HCT116 (cell line): Measurements from ENCODE around the gene TMEM11. TPM values are rescaled to one million over a fixed set of nuclear protein-coding genes. Genes with fewer than 3 reads are reported as not detected.

ENCODE experiments used
- ATAC-seq: fragments of 200-7000 bp; cut with Tn5 transposase; 2 replicates; pipeline ENCODE4 v1.9.1; 2020; ENCODE audit warnings: mild to moderate bottlenecking, moderate library complexity
- BruUV-seq: library from RNA; stranded (reverse); fragments of 400-500 nt; replicated peaks from 2 replicates; lab custom pipeline; 2021; lab: Mats Ljungman, UMichigan
- CTCF ChIA-PET: fragments of 300-600 bp; sonication (Branson Sonifier 250); formaldehyde crosslinking; loops from one replicate; lab custom pipeline; 2021; ENCODE audit warnings: antibody characterized with exemption; lab: Charles Lee
- POLR2A ChIA-PET: fragments of 300-600, 350-600 bp; sonication (Branson Sonifier 250); formaldehyde crosslinking; loops from one replicate; lab custom pipeline; 2021; ENCODE audit warnings: antibody characterized with exemption; lab: Charles Lee
- RAD21 ChIA-PET, 2 experiments: fragments of 300-600 bp; sonication (Branson Sonifier 250); formaldehyde crosslinking; loops; one replicate each; lab custom pipeline; 2023; ENCODE audit warnings: low total read pairs in 2 of 2; ENCODE audit not compliant: uncharacterized antibody in 2 of 2, unreplicated experiment in 2 of 2, low non-redundant PET in 1 of 2; lab: Charles Lee
- DNase-seq: peaks from one replicate; pipeline ENCODE4 v3.0.0-alpha.2; 2010; ENCODE audit warnings: low read depth, low spot score
- H2AFZ ChIP-seq: fragments of 200-600 bp; shearing (Covaris generic), sonication (generic); 2 replicates; pipeline ENCODE4 v1.6.1; 2017; ENCODE audit warnings: low read depth, mixed run types, mixed read lengths, antibody characterized with exemption, low read length; ENCODE audit not compliant: poor library complexity, severe bottlenecking
- H3K27ac ChIP-seq: 2 replicates; pipeline ENCODE4 v1.5.1; 2012; ENCODE audit warnings: low read depth, low read length
- H3K27me3 ChIP-seq: fragments of 200-600 bp; sonication (generic); 2 replicates; pipeline ENCODE4 v1.6.1; 2016; ENCODE audit warnings: mixed run types, low read length, mixed read lengths; ENCODE audit not compliant: insufficient read depth
- H3K36me3 ChIP-seq, 2 experiments: fragments of 200-500 bp in 1 of 2; fragments of 200-600 bp in 1 of 2; sonication (Bioruptor generic) in 1 of 2; sonication (generic) in 1 of 2; 2 replicates each; pipeline versions ENCODE4 v1.5.1 to v1.6.1; 2014 to 2016; ENCODE audit warnings: low read length in 2 of 2, inconsistent platforms in 1 of 2, mixed read lengths in 1 of 2, mixed run types in 1 of 2; ENCODE audit not compliant: insufficient read depth in 2 of 2, control insufficient read depth in 1 of 2
- H3K4me1 ChIP-seq, 2 experiments: fragments of 200-600 bp in 1 of 2; sonication (generic) in 1 of 2; 2 replicates each; pipeline versions ENCODE4 v1.5.1 to v1.6.1; 2012 to 2017; ENCODE audit warnings: low read length in 2 of 2, inconsistent platforms in 1 of 2, mild to moderate bottlenecking in 1 of 2, mixed read lengths in 1 of 2, mixed run types in 1 of 2, moderate library complexity in 1 of 2; ENCODE audit not compliant: insufficient read depth in 2 of 2, control insufficient read depth in 1 of 2
- H3K4me2 ChIP-seq: fragments of 200-600 bp; sonication (generic); 2 replicates; pipeline ENCODE4 v1.6.1; 2017; ENCODE audit warnings: mixed run types, low read length, mixed read lengths
- H3K4me3 ChIP-seq, 2 experiments: fragments of 200-600 bp in 1 of 2; sonication (generic) in 1 of 2; replicated peaks in 1 of 2; 2 replicates each; pipeline ENCODE4 v1.5.1; 2011 to 2016; ENCODE audit warnings: low read length in 2 of 2, control low read depth in 1 of 2, low read depth in 1 of 2, mild to moderate bottlenecking in 1 of 2, mixed read lengths in 1 of 2, mixed run types in 1 of 2
- H3K79me2 ChIP-seq: fragments of 200-600 bp; sonication (generic); 2 replicates; pipeline ENCODE4 v1.6.1; 2017; ENCODE audit warnings: mild to moderate bottlenecking, mixed run types, low read length, moderate library complexity, mixed read lengths; ENCODE audit not compliant: insufficient read depth
- H3K9ac ChIP-seq: fragments of 200-600 bp; sonication (generic); 2 replicates; pipeline ENCODE4 v1.6.1; 2016; ENCODE audit warnings: low read length, mixed read lengths
- H3K9me2 ChIP-seq: fragments of 200-600 bp; sonication (generic), shearing (Covaris generic); 2 replicates; pipeline ENCODE4 v1.6.1; 2017; ENCODE audit warnings: mixed run types, mild to moderate bottlenecking, moderate library complexity; ENCODE audit not compliant: insufficient read depth
- H3K9me3 ChIP-seq, 2 experiments: fragments of 200-500 bp in 1 of 2; fragments of 200-600 bp in 1 of 2; sonication (Bioruptor generic) in 1 of 2; sonication (generic) in 1 of 2; 2 replicates each; pipeline ENCODE4 v1.6.1; 2014 to 2017; ENCODE audit warnings: low read length in 2 of 2, mixed read lengths in 2 of 2, inconsistent platforms in 1 of 2, low read depth in 1 of 2, mild to moderate bottlenecking in 1 of 2, mixed run types in 1 of 2, moderate library complexity in 1 of 2; ENCODE audit not compliant: control insufficient read depth in 1 of 2, insufficient read depth in 1 of 2
- H4K20me1 ChIP-seq: fragments of 200-600 bp; sonication (generic), shearing (Covaris generic); 2 replicates; pipeline ENCODE4 v1.6.1; 2017; ENCODE audit warnings: mixed run types, mild to moderate bottlenecking, moderate library complexity; ENCODE audit not compliant: insufficient read depth
- CBX3 ChIP-seq: IDR thresholded peaks from 2 replicates; pipeline ENCODE4 v1.6.1; 2012; ENCODE audit warnings: low read depth
- CEBPB ChIP-seq: IDR thresholded peaks from 2 replicates; pipeline ENCODE4 v1.6.1; 2012; ENCODE audit warnings: low read depth
- EGR1 ChIP-seq: IDR thresholded peaks from 2 replicates; pipeline ENCODE4 v1.6.1; 2012; ENCODE audit warnings: low read depth
- ELF1 ChIP-seq: IDR thresholded peaks from 2 replicates; pipeline ENCODE4 v1.6.1; 2012; ENCODE audit warnings: low read depth, borderline replicate concordance
- EZH2 ChIP-seq: fragments of 200-600 bp; sonication (generic); IDR thresholded peaks from 2 replicates; pipeline ENCODE4 v1.6.1; 2017; ENCODE audit warnings: antibody characterized with exemption, mixed run types
- EZH2phosphoT487 ChIP-seq: fragments of 200-600 bp; IDR thresholded peaks from 2 replicates; pipeline ENCODE4 v1.6.1; 2018; ENCODE audit warnings: antibody characterized with exemption, borderline replicate concordance
- FOSL1 ChIP-seq: IDR thresholded peaks from 2 replicates; pipeline ENCODE4 v1.6.1; 2012; ENCODE audit warnings: low read depth
- POLR2A ChIP-seq: IDR thresholded peaks from 2 replicates; pipeline ENCODE4 v1.7.0; 2011; ENCODE audit warnings: borderline replicate concordance; ENCODE audit not compliant: insufficient read depth, insufficient read length; ENCODE audit errors: extremely low read depth
- POLR2AphosphoS5 ChIP-seq: IDR thresholded peaks from 2 replicates; pipeline ENCODE4 v1.6.1; 2011; ENCODE audit warnings: mild to moderate bottlenecking, low read depth, low read length, moderate library complexity
- SP1 ChIP-seq: IDR thresholded peaks from 2 replicates; pipeline ENCODE4 v1.6.1; 2012; ENCODE audit warnings: low read depth
- SRF ChIP-seq: IDR thresholded peaks from 2 replicates; pipeline ENCODE4 v1.6.1; 2012; ENCODE audit warnings: low read depth
- YY1 ChIP-seq: IDR thresholded peaks from 2 replicates; pipeline ENCODE4 v1.6.1; 2011; ENCODE audit warnings: low read length, low read depth, moderate library complexity, mild to moderate bottlenecking; ENCODE audit not compliant: insufficient replicate concordance; ENCODE audit errors: extremely low read depth
- ZNF274 ChIP-seq: fragments of 200-500 bp; sonication (Bioruptor generic); IDR thresholded peaks from 2 replicates; pipeline ENCODE4 v1.6.1; 2014; ENCODE audit warnings: mild to moderate bottlenecking, low read depth, low read length, inconsistent platforms
- intact Hi-C: fragments of 100-400 bp; cut with micrococcal nuclease; formaldehyde crosslinking; loops from 2 replicates; pipeline ENCODE4 v1.10.0; 2022
- total RNA-seq: library from RNA; stranded (reverse); gene quantifications from one replicate; pipeline ENCODE4 v1.2.1, GENCODE V29; 2021; ENCODE audit not compliant: unreplicated experiment
- TF ChIP-seq, protein P1 (sequence below): IDR thresholded peaks from 2 replicates; pipeline ENCODE4 v1.6.1; 2012
- TF ChIP-seq, protein P2 (sequence below): IDR thresholded peaks from 2 replicates; pipeline ENCODE4 v1.6.1; 2012
- TF ChIP-seq, protein P3 (sequence below): IDR thresholded peaks from 2 replicates; pipeline ENCODE4 v1.6.1; 2012; ENCODE audit warnings: low read depth
- TF ChIP-seq, protein P4 (sequence below), 3 experiments: fragments of 200-600 bp in 1 of 3; sonication (generic) in 1 of 3; IDR thresholded peaks in 2 of 3; conservative IDR thresholded peaks in 1 of 3; 2 replicates each; pipeline ENCODE4 v1.5.1; 2012 to 2017; ENCODE audit warnings: low read depth in 2 of 3, low read length in 2 of 3, antibody characterized with exemption in 1 of 3, borderline replicate concordance in 1 of 3, control low read depth in 1 of 3, mild to moderate bottlenecking in 1 of 3, mixed read lengths in 1 of 3, mixed run types in 1 of 3, moderate library complexity in 1 of 3; ENCODE audit not compliant: insufficient read depth in 1 of 3

The TMEM11 gene
- total RNA-seq, 1 experiment from 2014 or later, result 31.0 TPM

DNA sequence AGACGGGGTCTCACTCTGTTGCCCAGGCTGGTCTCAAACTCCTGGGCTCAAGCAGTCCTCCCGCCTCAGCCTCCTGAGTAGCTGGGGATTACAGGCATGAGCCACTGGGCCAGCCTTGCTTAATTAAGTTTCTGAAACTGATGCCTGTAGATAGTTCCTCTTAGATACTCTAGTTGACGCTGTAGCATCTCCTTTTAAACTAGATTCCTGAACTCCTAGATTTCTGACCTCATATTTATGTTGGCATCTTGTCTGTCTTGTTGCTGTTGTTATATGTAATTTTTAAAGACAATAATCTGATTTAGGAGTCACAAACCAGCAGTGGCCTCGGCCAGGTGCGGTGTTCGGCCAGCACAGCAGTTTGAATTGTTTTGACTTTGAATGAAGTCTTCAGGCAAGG lies 49.7 kb downstream of the TMEM11 start:
- BruUV-seq, result no TSS peak

More for the DNA sequence above, 49.7 kb downstream of the TMEM11 start:
- no peaks in the 10 kb centered on the region for H3K27me3 ChIP-seq
- TF ChIP-seq, protein P1, sequence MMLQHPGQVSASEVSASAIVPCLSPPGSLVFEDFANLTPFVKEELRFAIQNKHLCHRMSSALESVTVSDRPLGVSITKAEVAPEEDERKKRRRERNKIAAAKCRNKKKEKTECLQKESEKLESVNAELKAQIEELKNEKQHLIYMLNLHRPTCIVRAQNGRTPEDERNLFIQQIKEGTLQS, result no peak
- TF ChIP-seq EZH2 (no peak), POLR2A (no peak), POLR2AphosphoS5 (no peak), YY1 (no peak), ELF1 (no peak), SP1 (no peak), EZH2phosphoT487 (no peak), SRF (no peak), EGR1 (no peak), FOSL1 (no peak), ZNF274 (no peak), CBX3 (no peak), CEBPB (no peak)
- TF ChIP-seq, protein P2, sequence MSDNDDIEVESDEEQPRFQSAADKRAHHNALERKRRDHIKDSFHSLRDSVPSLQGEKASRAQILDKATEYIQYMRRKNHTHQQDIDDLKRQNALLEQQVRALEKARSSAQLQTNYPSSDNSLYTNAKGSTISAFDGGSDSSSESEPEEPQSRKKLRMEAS, result no peak
- TF ChIP-seq, protein P3, sequence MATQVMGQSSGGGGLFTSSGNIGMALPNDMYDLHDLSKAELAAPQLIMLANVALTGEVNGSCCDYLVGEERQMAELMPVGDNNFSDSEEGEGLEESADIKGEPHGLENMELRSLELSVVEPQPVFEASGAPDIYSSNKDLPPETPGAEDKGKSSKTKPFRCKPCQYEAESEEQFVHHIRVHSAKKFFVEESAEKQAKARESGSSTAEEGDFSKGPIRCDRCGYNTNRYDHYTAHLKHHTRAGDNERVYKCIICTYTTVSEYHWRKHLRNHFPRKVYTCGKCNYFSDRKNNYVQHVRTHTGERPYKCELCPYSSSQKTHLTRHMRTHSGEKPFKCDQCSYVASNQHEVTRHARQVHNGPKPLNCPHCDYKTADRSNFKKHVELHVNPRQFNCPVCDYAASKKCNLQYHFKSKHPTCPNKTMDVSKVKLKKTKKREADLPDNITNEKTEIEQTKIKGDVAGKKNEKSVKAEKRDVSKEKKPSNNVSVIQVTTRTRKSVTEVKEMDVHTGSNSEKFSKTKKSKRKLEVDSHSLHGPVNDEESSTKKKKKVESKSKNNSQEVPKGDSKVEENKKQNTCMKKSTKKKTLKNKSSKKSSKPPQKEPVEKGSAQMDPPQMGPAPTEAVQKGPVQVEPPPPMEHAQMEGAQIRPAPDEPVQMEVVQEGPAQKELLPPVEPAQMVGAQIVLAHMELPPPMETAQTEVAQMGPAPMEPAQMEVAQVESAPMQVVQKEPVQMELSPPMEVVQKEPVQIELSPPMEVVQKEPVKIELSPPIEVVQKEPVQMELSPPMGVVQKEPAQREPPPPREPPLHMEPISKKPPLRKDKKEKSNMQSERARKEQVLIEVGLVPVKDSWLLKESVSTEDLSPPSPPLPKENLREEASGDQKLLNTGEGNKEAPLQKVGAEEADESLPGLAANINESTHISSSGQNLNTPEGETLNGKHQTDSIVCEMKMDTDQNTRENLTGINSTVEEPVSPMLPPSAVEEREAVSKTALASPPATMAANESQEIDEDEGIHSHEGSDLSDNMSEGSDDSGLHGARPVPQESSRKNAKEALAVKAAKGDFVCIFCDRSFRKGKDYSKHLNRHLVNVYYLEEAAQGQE, result no peak
- TF ChIP-seq, protein P4, sequence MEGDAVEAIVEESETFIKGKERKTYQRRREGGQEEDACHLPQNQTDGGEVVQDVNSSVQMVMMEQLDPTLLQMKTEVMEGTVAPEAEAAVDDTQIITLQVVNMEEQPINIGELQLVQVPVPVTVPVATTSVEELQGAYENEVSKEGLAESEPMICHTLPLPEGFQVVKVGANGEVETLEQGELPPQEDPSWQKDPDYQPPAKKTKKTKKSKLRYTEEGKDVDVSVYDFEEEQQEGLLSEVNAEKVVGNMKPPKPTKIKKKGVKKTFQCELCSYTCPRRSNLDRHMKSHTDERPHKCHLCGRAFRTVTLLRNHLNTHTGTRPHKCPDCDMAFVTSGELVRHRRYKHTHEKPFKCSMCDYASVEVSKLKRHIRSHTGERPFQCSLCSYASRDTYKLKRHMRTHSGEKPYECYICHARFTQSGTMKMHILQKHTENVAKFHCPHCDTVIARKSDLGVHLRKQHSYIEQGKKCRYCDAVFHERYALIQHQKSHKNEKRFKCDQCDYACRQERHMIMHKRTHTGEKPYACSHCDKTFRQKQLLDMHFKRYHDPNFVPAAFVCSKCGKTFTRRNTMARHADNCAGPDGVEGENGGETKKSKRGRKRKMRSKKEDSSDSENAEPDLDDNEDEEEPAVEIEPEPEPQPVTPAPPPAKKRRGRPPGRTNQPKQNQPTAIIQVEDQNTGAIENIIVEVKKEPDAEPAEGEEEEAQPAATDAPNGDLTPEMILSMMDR (IDR thresholded peaks at IDR 0.05 in 2 of 3, conservative IDR thresholded peaks at IDR 0.05 in 1 of 3; ENCODE audit: borderline replicate concordance in 1 of 3, insufficient read depth in 1 of 3, low read depth in 2 of 3, low read length in 2 of 3), result no peak
- H3K4me1 ChIP-seq, result no peaks in the 10 kb centered on the region
- ATAC-seq (no peak), DNase-seq (no peak)
- H3K4me2 ChIP-seq, result no peak overlapping the region
- H3K9ac ChIP-seq, result no peak overlapping the region
- no peaks in the 10 kb centered on the region for H3K36me3 ChIP-seq
- intact Hi-C loops, result no loop called here
- ChIA-PET RAD21 (no interaction called here), POLR2A (interaction anchor here (0.9 kb wide), 1 partner anchor 35 kb away, joined by 3 read pairs; no protein-coding TSS in a partner anchor), CTCF (interaction anchor here (0.7 kb wide), 1 partner anchor 239 kb away, joined by 6 read pairs; no protein-coding TSS in a partner anchor)
- no peaks in the 10 kb centered on the region for H3K9me2 ChIP-seq
- no peaks in the 10 kb centered on the region for H3K9me3 ChIP-seq
- no peak overlapping the region for H3K27ac ChIP-seq
- peaks cover 4% of the 10 kb centered on the region; the same call in 1 of the 2 replicates for H3K79me2 ChIP-seq
- H3K4me3 ChIP-seq, result no peak overlapping the region
- H4K20me1 ChIP-seq, result 0 out of 2 replicates have a peak, but pooled peaks cover 3% of the 10 kb centered on the region
- no peak overlapping the region for H2AFZ ChIP-seq
